KMS-11 (cell line): ENCODE results near the gene PLCG2.
"Not testable (repeated sequence)": the region's sequence is repeated elsewhere in the genome, so short reads cannot be mapped to it uniquely, and the experiment has no call there.

Source experiments
- H2AFZ ChIP-seq: fragments of 200-600 bp; sonication (generic); 2 replicates; pipeline ENCODE4 v1.6.1; 2016; ENCODE audit warnings: antibody characterized with exemption, mixed run types, low read depth
- H3K27ac ChIP-seq: fragments of 200-600 bp; sonication (generic); 2 replicates; pipeline ENCODE4 v1.6.1; 2016; ENCODE audit warnings: mild to moderate bottlenecking, mixed run types
- H3K27me3 ChIP-seq: fragments of 200-600 bp; sonication (generic); 2 replicates; pipeline ENCODE4 v1.6.1; 2017; ENCODE audit warnings: mild to moderate bottlenecking, low read depth, mixed run types, moderate library complexity; ENCODE audit not compliant: insufficient read depth
- H3K36me3 ChIP-seq: fragments of 200-600 bp; sonication (generic); 2 replicates; pipeline ENCODE4 v1.6.1; 2017; ENCODE audit warnings: mild to moderate bottlenecking, mixed run types; ENCODE audit not compliant: insufficient read depth
- H3K4me1 ChIP-seq: fragments of 200-600 bp; sonication (generic); 2 replicates; pipeline ENCODE4 v1.6.1; 2016; ENCODE audit warnings: mild to moderate bottlenecking, low read depth, mixed run types; ENCODE audit not compliant: poor library complexity, severe bottlenecking
- H3K4me2 ChIP-seq: fragments of 200-600 bp; sonication (generic); 2 replicates; pipeline ENCODE4 v1.7.0; 2016; ENCODE audit warnings: mild to moderate bottlenecking, mixed run types
- H3K4me3 ChIP-seq: fragments of 200-600 bp; sonication (generic); IDR thresholded peaks from 2 replicates; pipeline ENCODE4 v1.6.1; 2017; ENCODE audit warnings: low read depth, low read length, mixed read lengths; ENCODE audit not compliant: insufficient read depth
- H3K79me2 ChIP-seq: fragments of 200-600 bp; sonication (generic); 2 replicates; pipeline ENCODE4 v1.6.1; 2016; ENCODE audit warnings: low read depth, mixed run types; ENCODE audit not compliant: insufficient read depth
- H3K9ac ChIP-seq: fragments of 200-600 bp; sonication (generic); 2 replicates; pipeline ENCODE4 v1.6.1; 2016; ENCODE audit warnings: mild to moderate bottlenecking, mixed run types
- H4K20me1 ChIP-seq: fragments of 200-600 bp; sonication (generic); 2 replicates; pipeline ENCODE4 v1.6.1; 2016; ENCODE audit warnings: mild to moderate bottlenecking, mixed run types; ENCODE audit not compliant: insufficient read depth
- CTCF ChIP-seq: fragments of 200-600 bp; sonication (generic); conservative IDR thresholded peaks from 2 replicates; pipeline ENCODE4 v1.6.1; 2017; ENCODE audit warnings: low read depth, mild to moderate bottlenecking, antibody characterized with exemption, low read length, moderate library complexity, mixed read lengths

The PLCG2 gene

DNA sequence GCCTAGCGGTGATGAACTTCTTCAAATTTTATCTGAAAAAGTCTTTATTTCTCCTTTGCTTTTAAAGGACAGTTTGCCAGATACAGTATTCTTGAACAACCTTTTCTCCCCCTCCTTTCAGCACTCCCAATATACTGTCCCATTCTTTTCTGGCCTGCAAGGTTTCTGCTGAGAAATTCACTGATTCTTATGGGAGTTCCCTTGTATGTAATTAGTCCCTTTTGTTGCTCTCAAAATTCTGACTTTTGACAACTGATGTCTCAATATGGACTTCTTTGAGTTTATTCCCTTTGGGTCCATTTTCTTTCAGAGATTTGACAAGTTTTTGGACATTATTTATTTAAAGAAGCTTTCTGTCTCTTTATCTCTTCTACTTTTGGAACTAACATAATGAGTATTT lies 192.8 kb downstream of the PLCG2 start:
- Histone ChIP-seq H4K20me1 (no peaks in the 10 kb centered on the region), H3K79me2 (no peaks in the 10 kb centered on the region), H3K27ac (no peak overlapping the region), H2AFZ (no peak overlapping the region), H3K9ac (no peak overlapping the region), H3K4me3 (no peak overlapping the region), H3K4me2 (no peak overlapping the region), H3K27me3 (no peaks in the 10 kb centered on the region), H3K4me1 (no peaks in the 10 kb centered on the region), H3K36me3 (no peaks in the 10 kb centered on the region)
- TF ChIP-seq CTCF, result no peak

- Histone ChIP-seq H3K4me1 (no peaks in the 10 kb centered on the region), H3K27me3 (no peaks in the 10 kb centered on the region), H3K4me2 (no peak overlapping the region), H3K9ac (no peak overlapping the region), H3K4me3 (no peak overlapping the region), H2AFZ (no peak overlapping the region), H3K79me2 (no peaks in the 10 kb centered on the region), H3K27ac (no peak overlapping the region), H3K36me3 (no peaks in the 10 kb centered on the region), H4K20me1 (no peaks in the 10 kb centered on the region)
- no peak for TF ChIP-seq CTCF
Measured at GRCh38 chr16:81973737-81974136, 194.6 kb downstream of the PLCG2 start.

GRCh38 chr16:81975637-81976036 lies 196.5 kb downstream of the PLCG2 start:
- no peak overlapping the region for H3K27ac ChIP-seq
- no peaks in the 10 kb centered on the region for H3K36me3 ChIP-seq
- no peak overlapping the region for H3K9ac ChIP-seq
- H3K4me1 ChIP-seq, result no peaks in the 10 kb centered on the region
- no peak overlapping the region for H3K4me2 ChIP-seq
- no peaks in the 10 kb centered on the region for H3K27me3 ChIP-seq
- no peaks in the 10 kb centered on the region for H4K20me1 ChIP-seq
- H3K4me3 ChIP-seq, result no peak overlapping the region
- no peak for TF ChIP-seq CTCF
- no peaks in the 10 kb centered on the region for H3K79me2 ChIP-seq
- H2AFZ ChIP-seq, result no peak overlapping the region

- H2AFZ ChIP-seq, H3K79me2 ChIP-seq, H3K4me3 ChIP-seq, H3K27me3 ChIP-seq, H3K36me3 ChIP-seq, H3K4me2 ChIP-seq, H3K4me1 ChIP-seq, H3K27ac ChIP-seq, H4K20me1 ChIP-seq, H3K9ac ChIP-seq: not testable (repeated sequence)
Measured at GRCh38 chr16:81977335-81977942, 198.3 kb downstream of the PLCG2 start.

- no peaks in the 10 kb centered on the region for H3K36me3 ChIP-seq
- H2AFZ ChIP-seq, result no peak overlapping the region
- no peak overlapping the region for H3K27ac ChIP-seq
- H3K79me2 ChIP-seq, result no peaks in the 10 kb centered on the region
- H3K4me3 ChIP-seq, result no peak overlapping the region
- TF ChIP-seq CTCF, result no peak
- H4K20me1 ChIP-seq, result no peaks in the 10 kb centered on the region
- no peak overlapping the region for H3K4me2 ChIP-seq
- H3K27me3 ChIP-seq, result no peaks in the 10 kb centered on the region
- no peaks in the 10 kb centered on the region for H3K4me1 ChIP-seq
- no peak overlapping the region for H3K9ac ChIP-seq
Measured at GRCh38 chr16:81987121-81987520, 208.0 kb downstream of the PLCG2 start.
